Liver (tissue), 9 donors: ENCODE measurements around the gene DCC. TPM values are rescaled to one million over a fixed set of nuclear protein-coding genes. Genes with fewer than 3 reads are reported as not detected.

Experiments used
- DNase-seq: peaks from one replicate; pipeline ENCODE4 v3.0.0-alpha.2; 2017; ENCODE audit warnings: low spot score
- H3K27ac ChIP-seq, 2 donors: one replicate each; pipeline ENCODE4 v1.7.0; 2013; ENCODE audit warnings: inconsistent platforms in 2 of 2, low read length in 2 of 2, control low read depth in 1 of 2, low read depth in 1 of 2, mild to moderate bottlenecking in 1 of 2
- H3K27me3 ChIP-seq, 4 donors: one replicate each; pipeline versions ENCODE4 v1.6.1 to v1.7.0; 2013; ENCODE audit warnings: low read length in 3 of 4, inconsistent platforms in 1 of 4, mild to moderate bottlenecking in 1 of 4, moderate library complexity in 1 of 4; ENCODE audit not compliant: control insufficient read depth in 4 of 4, insufficient read depth in 4 of 4
- H3K36me3 ChIP-seq, 4 donors: one replicate each; pipeline versions ENCODE4 v1.6.1 to v1.7.0; 2013; ENCODE audit warnings: low read length in 3 of 4, mild to moderate bottlenecking in 3 of 4, low read depth in 1 of 4, moderate library complexity in 1 of 4; ENCODE audit not compliant: control insufficient read depth in 4 of 4, insufficient read depth in 3 of 4
- H3K4me1 ChIP-seq, 4 donors: one replicate each; pipeline versions ENCODE4 v1.6.1 to v1.7.0; 2013; ENCODE audit warnings: low read length in 3 of 4, mild to moderate bottlenecking in 3 of 4, moderate library complexity in 1 of 4; ENCODE audit not compliant: control insufficient read depth in 4 of 4, insufficient read depth in 4 of 4
- H3K4me3 ChIP-seq, 3 donors: one replicate each; pipeline versions ENCODE4 v1.6.1 to v1.7.0; 2013; ENCODE audit warnings: low read length in 3 of 3, control low read depth in 1 of 3, low read depth in 1 of 3, mild to moderate bottlenecking in 1 of 3
- H3K9ac ChIP-seq, 2 donors: one replicate each; pipeline ENCODE4 v1.7.0; 2013; ENCODE audit warnings: low read length in 2 of 2, mild to moderate bottlenecking in 2 of 2, moderate library complexity in 2 of 2, control low read depth in 1 of 2, low read depth in 1 of 2
- H3K9me3 ChIP-seq, 4 donors: one replicate each; pipeline versions ENCODE4 v1.6.1 to v1.7.0; 2013; ENCODE audit warnings: low read length in 3 of 4; ENCODE audit not compliant: control insufficient read depth in 4 of 4
- FOXA1 ChIP-seq: IDR thresholded peaks from 2 replicates; pipeline ENCODE4 v1.6.1; 2016; ENCODE audit warnings: antibody characterized with exemption
- FOXA2 ChIP-seq: IDR thresholded peaks from 2 replicates; pipeline ENCODE4 v1.6.1; 2016; ENCODE audit warnings: antibody characterized with exemption
- GABPA ChIP-seq, 2 donors: IDR thresholded peaks in 1 of 2; conservative IDR thresholded peaks in 1 of 2; 2 replicates each; pipeline ENCODE4 v1.6.1; 2016; ENCODE audit warnings: antibody characterized with exemption in 2 of 2, mild to moderate bottlenecking in 1 of 2, moderate library complexity in 1 of 2
- HNF4A ChIP-seq, 2 donors: conservative IDR thresholded peaks; 2 replicates each; pipeline ENCODE4 v1.6.1; 2016; ENCODE audit warnings: antibody characterized with exemption in 2 of 2, mild to moderate bottlenecking in 2 of 2
- JUND ChIP-seq, 2 donors: IDR thresholded peaks; 2 replicates each; pipeline ENCODE4 v1.6.1; 2016; ENCODE audit warnings: antibody characterized with exemption in 2 of 2
- SP1 ChIP-seq: IDR thresholded peaks from 2 replicates; pipeline ENCODE4 v1.6.1; 2018; ENCODE audit warnings: antibody characterized with exemption, mild to moderate bottlenecking
- WGBS: extraction: QIAGEN DNeasy Blood & Tissue Kit; methylation state at CpG from one replicate; pipeline ENCODE4 v1.1.7; 2013; 5-methylcytosine and 5-hydroxymethylcytosine counted together
- polyA plus RNA-seq, 2 donors: library from polyadenylated mRNA; stranded (reverse) in 1 of 2; unstranded in 1 of 2; fragments of 200-250 nt in 1 of 2; fragments of >200 nt in 1 of 2; fragmentation: Nextera tagmentation in 1 of 2; extraction: Ambion mirVana in 1 of 2; gene quantifications; one replicate each; pipeline versions ENCODE4 v1.2.1 to v1.2.3, GENCODE V29; 2013 to 2015
- total RNA-seq, 2 donors: library from RNA; depleted of rRNA; stranded (reverse); fragments of >200 nt; gene quantifications; one replicate each; pipeline ENCODE4 v1.2.3, GENCODE V29; 2014
- TF ChIP-seq, protein P1 (sequence below): fragments of 150-350 bp; IDR thresholded peaks from 2 replicates; pipeline ENCODE4 v1.5.1; 2017; ENCODE audit warnings: improper control_type of control experiment, low read depth, low read length; ENCODE audit not compliant: missing input control
- TF ChIP-seq, protein P2 (sequence below): IDR thresholded peaks from 2 replicates; pipeline ENCODE4 v1.6.1; 2016; ENCODE audit warnings: antibody characterized with exemption
- donor health status: healthy.
- donor health status: healthy.
- donor health status: healthy.
- donor health status: healthy.
- donor health status: healthy.

The DCC gene
- total and polyA plus RNA-seq, 4 donors: under 0.01 to 0.03 TPM; not detected in 2

DNA sequence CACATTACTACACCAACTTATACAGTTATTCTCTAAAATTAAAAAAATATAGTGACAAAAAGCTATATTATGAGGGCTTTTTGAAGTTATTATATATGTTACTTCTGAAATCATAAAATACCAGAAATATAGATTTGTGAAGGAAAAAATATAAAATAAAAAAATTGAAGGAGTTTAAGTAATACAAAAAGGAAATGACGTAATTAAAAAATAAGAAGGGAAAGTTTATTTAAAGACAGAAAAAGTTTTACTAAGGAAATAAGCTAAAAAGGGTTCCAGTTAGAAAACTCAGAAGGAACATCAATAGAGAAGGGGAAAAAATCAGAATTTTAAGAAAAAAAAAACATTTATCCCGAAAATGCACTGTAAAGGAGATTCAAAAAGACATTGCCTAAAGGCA is 1187.4 kb downstream of the DCC start:
- no peaks in the 10 kb centered on the region for H3K27me3 ChIP-seq
- H3K4me3 ChIP-seq: no peak overlapping the region
- H3K27ac ChIP-seq: no peak overlapping the region
- no peaks in the 10 kb centered on the region for H3K9me3 ChIP-seq
- no peak overlapping the region for H3K9ac ChIP-seq
- H3K36me3 ChIP-seq: no peaks in the 10 kb centered on the region
- TF ChIP-seq FOXA2 (no peak), JUND (IDR thresholded peaks at IDR 0.05) (no peak)
- WGBS: 78% methylated on average over 2 of the region's 2 CpGs
- DNase-seq: no peak
- no peaks in the 10 kb centered on the region for H3K4me1 ChIP-seq

DNA sequence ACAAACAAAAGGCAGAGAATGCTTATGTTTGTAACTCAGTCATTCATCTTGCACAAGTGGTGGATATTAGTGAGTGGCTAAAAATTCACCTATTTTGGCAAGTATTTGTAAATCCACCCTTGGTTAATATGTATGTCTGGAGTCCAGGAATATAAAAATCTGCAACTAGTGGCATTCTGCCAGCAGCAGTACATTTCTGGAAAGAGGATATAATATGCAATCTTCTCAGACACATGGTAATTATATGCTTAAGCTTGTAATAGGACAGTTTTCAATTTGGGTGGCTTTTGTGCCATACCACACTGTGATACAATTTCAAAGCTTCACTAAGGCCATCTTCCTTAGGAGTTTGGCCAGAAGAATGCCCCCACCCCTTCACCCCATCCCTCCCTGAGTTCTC is 1191.2 kb downstream of the DCC start:
- no peaks in the 10 kb centered on the region for H3K36me3 ChIP-seq
- no peak overlapping the region for H3K4me3 ChIP-seq
- H3K27me3 ChIP-seq: no peaks in the 10 kb centered on the region
- no peak overlapping the region for H3K27ac ChIP-seq
- no peaks in the 10 kb centered on the region for H3K9me3 ChIP-seq
- TF ChIP-seq, protein P1, sequence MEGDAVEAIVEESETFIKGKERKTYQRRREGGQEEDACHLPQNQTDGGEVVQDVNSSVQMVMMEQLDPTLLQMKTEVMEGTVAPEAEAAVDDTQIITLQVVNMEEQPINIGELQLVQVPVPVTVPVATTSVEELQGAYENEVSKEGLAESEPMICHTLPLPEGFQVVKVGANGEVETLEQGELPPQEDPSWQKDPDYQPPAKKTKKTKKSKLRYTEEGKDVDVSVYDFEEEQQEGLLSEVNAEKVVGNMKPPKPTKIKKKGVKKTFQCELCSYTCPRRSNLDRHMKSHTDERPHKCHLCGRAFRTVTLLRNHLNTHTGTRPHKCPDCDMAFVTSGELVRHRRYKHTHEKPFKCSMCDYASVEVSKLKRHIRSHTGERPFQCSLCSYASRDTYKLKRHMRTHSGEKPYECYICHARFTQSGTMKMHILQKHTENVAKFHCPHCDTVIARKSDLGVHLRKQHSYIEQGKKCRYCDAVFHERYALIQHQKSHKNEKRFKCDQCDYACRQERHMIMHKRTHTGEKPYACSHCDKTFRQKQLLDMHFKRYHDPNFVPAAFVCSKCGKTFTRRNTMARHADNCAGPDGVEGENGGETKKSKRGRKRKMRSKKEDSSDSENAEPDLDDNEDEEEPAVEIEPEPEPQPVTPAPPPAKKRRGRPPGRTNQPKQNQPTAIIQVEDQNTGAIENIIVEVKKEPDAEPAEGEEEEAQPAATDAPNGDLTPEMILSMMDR: no peak
- TF ChIP-seq FOXA2: no peak
- H3K9ac ChIP-seq: no peak overlapping the region
- DNase-seq: no peak
- no peaks in the 10 kb centered on the region for H3K4me1 ChIP-seq

DNA sequence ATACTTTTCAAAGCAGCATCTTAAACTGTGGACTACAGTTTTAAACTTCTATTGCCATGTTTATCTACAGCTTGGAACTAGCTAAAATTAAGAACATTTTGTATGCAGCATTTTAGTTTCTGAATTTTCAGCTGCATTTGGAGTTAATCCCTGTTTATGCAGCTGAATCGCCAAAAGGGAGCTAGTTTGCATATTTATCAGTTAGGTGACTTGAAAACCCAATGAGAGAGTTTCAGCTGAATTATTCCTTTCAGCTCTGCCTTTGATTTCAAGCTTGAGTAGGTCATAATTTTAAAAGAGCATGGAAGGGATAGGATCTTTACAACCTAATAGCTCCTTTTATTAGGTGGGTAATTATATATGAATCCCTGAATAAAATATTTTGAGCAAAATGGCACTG is 1191.9 kb downstream of the DCC start:
- no peak for DNase-seq
- 40% methylated on average over 1 of the region's 1 CpG for WGBS

DNA sequence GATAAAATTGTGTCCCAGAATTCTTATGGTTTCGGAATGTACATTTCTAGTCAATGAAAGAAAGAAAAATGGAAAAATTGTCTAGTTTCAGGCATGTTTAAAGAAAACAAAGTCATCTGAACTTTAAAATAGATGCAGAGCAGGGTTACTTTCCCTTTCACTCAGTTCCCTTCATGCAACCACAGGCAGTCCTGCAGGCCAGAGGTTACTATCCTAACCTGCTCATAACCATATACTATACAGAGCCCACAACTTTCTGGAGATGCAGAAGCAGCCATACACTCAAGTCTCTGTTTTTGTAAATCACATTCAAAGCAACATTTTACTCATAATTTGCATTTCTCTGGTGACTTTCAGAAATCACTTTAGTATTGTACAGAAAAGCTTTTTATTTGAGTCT is 1194.2 kb downstream of the DCC start:
- H3K4me3 ChIP-seq: no peak overlapping the region
- H3K36me3 ChIP-seq: no peaks in the 10 kb centered on the region
- no peaks in the 10 kb centered on the region for H3K4me1 ChIP-seq
- H3K9me3 ChIP-seq: no peaks in the 10 kb centered on the region
- H3K27me3 ChIP-seq: no peaks in the 10 kb centered on the region
- TF ChIP-seq JUND (IDR thresholded peaks at IDR 0.05): no peak
- TF ChIP-seq, protein P2, sequence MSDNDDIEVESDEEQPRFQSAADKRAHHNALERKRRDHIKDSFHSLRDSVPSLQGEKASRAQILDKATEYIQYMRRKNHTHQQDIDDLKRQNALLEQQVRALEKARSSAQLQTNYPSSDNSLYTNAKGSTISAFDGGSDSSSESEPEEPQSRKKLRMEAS: no peak
- no peak for DNase-seq
- 75% methylated on average over 1 of the region's 1 CpG for WGBS
- no peak overlapping the region for H3K9ac ChIP-seq
- H3K27ac ChIP-seq: no peak overlapping the region

More for the DNA sequence above, 1191.9 kb downstream of the DCC start:
- Histone ChIP-seq H3K27me3 (no peaks in the 10 kb centered on the region), H3K9ac (no peak overlapping the region), H3K4me1 (no peaks in the 10 kb centered on the region), H3K27ac (no peak overlapping the region), H3K4me3 (no peak overlapping the region), H3K9me3 (no peaks in the 10 kb centered on the region), H3K36me3 (no peaks in the 10 kb centered on the region)
- TF ChIP-seq SP1 (no peak), GABPA (IDR thresholded peaks at IDR 0.05 in 1 of 2, conservative IDR thresholded peaks at IDR 0.05 in 1 of 2) (no peak), FOXA1 (no peak), HNF4A (conservative IDR thresholded peaks at IDR 0.05) (no peak)
- TF ChIP-seq, protein P2: no peak
